GM21786 (cell line): ENCODE measurements around the gene TMEM214.

Experiments used
- ATAC-seq: cut with Tn5 transposase; IDR thresholded peaks from one replicate; pipeline ENCODE4 v1.9.1; 2021; ENCODE audit not compliant: unreplicated experiment

TMEM214 gene

DNA sequence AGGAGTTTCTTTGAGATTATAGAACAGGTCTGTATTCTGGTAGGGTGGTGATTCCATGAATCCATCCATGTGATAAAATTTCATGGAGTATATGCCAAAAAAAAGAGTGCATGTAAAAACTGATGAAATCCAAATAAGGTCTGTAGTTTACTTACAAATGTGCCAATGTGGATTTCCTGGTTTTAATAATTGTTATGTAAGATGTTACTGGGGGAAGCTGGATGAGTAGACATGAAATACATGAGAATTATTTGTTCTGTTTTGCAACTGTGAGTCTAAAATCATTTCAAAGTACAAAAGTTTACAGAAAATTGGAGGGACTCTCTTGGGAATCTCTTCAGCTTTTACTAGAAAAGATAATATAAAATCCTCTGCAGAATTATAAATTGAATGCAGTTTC is 23.7 kb upstream of the TMEM214 start:
- no peak for ATAC-seq

GRCh38 chr2:27009716-27010115 is 23.0 kb upstream of the TMEM214 start:
- ATAC-seq: no peak

GRCh38 chr2:27010139-27010538 is 22.6 kb upstream of the TMEM214 start:
- ATAC-seq: no peak

GRCh38 chr2:27013738-27014137 is 19.0 kb upstream of the TMEM214 start:
- ATAC-seq: no peak

- no peak for ATAC-seq
Measured at GRCh38 chr2:27014771-27015433, 17.9 kb upstream of the TMEM214 start.

DNA sequence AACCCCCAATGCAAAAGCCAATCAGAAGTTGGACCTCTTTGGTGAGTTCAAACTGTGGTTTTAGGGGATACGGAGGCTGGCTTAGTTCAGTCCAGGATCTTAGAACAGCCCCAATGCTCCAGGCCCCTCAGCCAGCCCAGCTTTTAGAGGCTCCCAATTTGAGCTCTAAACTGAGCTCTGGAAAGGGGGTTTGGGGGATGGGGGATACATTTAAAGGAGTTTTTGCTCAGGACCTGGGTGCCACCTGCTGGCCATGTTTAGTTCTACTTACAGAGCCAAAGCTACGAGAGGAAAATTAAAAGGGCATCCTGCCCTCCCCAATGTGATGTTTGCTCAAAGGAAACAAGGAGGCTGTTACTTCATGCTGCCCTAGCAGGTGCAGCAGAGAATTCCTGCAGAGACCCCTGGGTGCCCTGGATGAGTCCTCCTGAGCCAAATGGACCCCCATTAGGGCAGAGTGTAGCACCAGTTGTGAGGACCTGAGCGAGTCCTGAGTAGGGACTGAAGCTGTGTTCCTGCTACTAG is 15.9 kb upstream of the TMEM214 start:
- no peak for ATAC-seq

DNA sequence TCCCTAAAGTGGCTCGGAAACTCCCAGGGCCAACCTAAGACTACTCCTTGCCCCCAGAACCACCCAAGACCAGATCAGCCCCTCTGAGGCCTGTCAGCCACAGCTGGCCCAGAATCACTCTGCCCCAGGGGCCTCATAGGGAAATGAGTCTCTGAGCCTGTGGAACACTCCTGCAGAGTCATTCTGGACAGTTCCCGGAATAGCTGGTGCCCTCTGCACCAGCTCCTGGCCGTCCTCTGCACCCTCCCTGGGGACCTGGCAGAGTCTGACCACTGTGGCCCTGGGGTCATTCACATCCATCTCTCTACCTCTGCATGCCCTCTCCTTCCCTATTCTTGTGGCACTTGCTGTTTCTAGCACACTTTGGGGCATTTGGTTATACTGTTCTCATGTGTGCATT is 14.6 kb upstream of the TMEM214 start:
- ATAC-seq: no peak

DNA sequence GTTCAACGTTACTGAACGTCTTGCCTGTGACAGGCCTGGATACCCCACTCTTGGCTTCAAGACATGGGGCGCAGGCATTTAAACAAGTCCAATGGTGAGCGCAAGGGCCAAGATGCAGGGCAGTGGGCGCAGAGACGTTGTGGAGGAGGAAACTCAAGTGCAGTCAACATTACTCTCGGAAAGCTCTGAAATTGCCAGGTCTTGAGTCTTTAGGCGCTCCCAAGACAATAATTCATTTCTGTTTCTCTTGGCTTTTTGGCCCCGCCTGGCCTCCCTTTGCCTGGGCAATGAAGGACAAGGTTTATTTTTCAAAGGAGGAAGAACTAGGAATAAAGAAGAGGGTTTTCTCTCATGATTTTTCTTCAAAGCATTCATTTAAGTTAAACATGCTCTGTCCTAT is 13.3 kb upstream of the TMEM214 start:
- no peak for ATAC-seq

GRCh38 chr2:27019931-27020855 is 12.6 kb upstream of the TMEM214 start:
- no peak for ATAC-seq

GRCh38 chr2:27021253-27022049 is 11.3 kb upstream of the TMEM214 start:
- ATAC-seq: no peak

DNA sequence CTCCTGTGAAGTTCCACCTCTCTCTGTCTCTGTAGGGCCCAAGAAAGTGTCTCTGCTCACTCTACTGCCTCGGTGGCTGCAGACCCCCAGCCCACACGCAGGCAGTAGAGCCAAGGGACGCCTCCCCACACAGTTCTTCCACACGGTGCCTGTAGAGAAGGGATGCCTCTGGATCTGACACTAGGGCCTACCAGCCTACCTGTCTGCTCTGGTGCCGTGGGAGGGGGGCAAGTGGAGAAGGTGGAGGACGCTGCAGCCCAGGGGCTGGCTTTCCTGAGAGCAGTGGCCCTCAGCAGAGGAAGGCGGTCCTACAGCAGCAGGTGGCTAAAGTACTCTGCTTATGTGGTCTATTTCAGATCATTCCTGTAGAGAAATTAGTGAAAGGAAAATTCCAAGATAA is 9.0 kb upstream of the TMEM214 start:
- no peak for ATAC-seq

DNA sequence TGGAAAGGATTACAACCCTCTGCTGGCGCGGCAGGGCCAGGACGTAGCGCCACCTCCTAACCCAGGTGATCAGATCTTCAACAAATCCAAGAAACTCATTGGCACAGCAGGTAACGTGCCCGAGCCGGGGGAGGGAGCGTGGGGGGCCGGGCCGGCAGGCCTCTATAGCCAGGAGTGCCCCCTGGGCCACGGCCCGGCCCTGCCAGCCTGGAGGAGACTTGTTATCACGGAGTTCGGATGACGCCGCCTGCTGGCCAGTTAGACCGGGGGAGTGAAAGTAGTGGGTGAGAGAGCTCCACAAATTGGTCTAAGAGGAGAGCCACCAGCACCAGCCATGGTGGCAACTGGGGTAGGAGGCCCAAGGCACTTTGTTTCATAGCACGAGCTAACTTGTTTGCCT is 8.6 kb upstream of the TMEM214 start:
- no peak for ATAC-seq

DNA sequence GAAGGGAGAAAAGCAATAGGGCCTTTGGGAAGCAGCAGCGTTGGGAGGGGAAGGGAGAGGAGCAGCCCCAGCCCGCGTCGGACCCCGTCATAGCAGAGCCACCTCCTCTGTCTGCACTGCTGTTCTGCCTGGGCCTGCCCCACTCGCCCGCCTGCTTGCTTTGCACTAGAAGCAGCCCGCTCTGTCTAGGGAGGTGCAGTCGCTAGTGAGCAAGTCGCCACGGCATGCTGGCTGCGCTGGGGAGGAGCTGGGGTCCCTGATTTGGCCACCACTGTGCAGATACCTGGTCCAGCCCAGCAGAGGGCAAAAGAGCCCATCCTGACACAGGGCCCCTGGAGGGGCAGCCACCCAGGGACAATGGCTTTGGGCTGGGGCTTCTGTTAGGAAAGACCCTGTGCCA is 8.0 kb upstream of the TMEM214 start:
- ATAC-seq: no peak

- ATAC-seq: no peak
Measured at GRCh38 chr2:27025281-27025800, 7.4 kb upstream of the TMEM214 start.

DNA sequence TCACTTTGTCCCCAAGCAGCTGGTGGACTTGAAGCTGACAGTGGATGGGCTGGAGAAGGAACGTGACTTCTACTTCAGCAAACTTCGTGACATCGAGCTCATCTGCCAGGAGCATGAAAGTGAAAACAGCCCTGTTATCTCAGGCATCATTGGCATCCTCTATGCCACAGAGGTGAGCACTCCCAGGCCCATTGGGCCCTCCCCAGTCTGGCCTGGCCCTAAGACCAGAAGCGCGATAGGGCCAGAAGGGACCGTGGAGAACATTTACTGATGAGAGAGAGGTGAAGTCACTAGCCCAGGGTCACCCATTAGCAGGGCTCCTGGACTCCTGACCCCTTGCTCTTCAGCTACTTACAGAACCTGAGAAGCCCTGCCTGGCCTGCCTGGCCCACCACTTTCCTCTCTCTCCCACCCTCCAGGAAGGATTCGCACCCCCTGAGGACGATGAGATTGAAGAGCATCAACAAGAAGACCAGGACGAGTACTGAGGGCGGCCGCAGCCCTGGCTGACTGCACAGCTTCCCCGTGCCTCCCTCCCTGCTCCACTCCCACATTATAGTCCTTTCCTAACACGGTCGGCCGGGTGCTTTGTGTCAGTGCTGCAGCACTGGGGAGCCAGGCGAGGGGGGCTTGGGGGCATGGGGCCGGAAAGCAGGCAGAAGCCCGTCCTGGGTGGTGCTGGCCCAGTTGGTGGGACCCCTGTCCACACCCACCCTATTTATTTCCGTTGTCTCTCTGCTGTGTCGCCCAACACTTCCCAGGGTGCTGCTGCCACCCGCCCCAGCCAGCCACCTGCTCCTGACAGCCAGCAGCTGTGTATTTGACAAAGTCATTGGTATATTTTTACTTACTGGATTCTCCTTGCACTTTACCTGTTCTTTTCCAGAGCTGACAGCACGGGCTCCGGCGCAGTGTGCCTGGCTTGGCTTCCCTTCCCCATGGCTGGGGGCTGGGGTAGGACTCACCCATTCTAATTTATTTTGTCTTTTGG is 6.6 kb upstream of the TMEM214 start:
- no peak for ATAC-seq

GRCh38 chr2:27027211-27027651 is 5.5 kb upstream of the TMEM214 start:
- no peak for ATAC-seq

DNA sequence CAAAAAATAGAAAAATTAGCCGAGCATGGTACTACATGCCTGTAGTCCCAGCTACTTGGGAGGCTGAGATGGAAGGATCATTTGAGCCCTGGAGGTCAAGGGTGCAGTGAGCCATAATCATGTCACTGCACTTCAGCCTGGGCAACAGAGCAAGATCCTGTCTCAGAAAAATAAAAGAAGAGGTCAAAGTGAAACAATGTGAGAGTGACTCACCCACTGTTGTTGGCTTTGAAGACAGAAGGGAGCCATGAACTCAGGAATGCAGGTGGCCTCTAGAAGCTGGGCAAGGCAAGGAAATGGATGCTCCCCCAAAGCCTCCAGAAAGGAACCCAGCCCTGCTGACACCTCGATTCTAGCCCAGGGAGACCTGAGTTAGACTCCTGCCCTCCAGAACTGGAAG is 3.7 kb upstream of the TMEM214 start:
- no peak for ATAC-seq

- ATAC-seq: no peak
Measured at GRCh38 chr2:27033253-27033852, 588 bp downstream of the TMEM214 start.

- no peak for ATAC-seq
Measured at GRCh38 chr2:27038012-27038411, 5.2 kb downstream of the TMEM214 start.
